Suprapubic skin (tissue), 4 donors: Measurements from ENCODE around the gene PPP4R2. TPM values are rescaled to one million over a fixed set of nuclear protein-coding genes. Genes with fewer than 3 reads are reported as not detected.
A peak's percentile ranks its signal among the peaks of the same experiment; 100 is the strongest.

Experiments
- DNase-seq, 2 donors: peaks; one replicate each; pipeline ENCODE4 v3.0.0-alpha.2; 2019; ENCODE audit warnings: low spot score in 2 of 2
- H3K27ac ChIP-seq: fragments of 200-600 bp; sonication (generic); one replicate; pipeline ENCODE4 v1.5.1; 2019
- H3K27me3 ChIP-seq: fragments of 200-600 bp; sonication (generic); one replicate; pipeline ENCODE4 v1.5.1; 2019
- H3K36me3 ChIP-seq: fragments of 200-600 bp; sonication (generic); one replicate; pipeline ENCODE4 v1.5.1; 2019
- H3K4me1 ChIP-seq: fragments of 200-600 bp; sonication (generic); one replicate; pipeline ENCODE4 v1.5.1; 2019
- H3K4me3 ChIP-seq: fragments of 200-600 bp; sonication (generic); one replicate; pipeline ENCODE4 v1.5.1; 2019; ENCODE audit warnings: mild to moderate bottlenecking
- H3K9me3 ChIP-seq: fragments of 200-600 bp; sonication (generic); one replicate; pipeline ENCODE4 v1.5.1; 2019
- CTCF ChIP-seq, 2 donors: fragments of 200-600 bp in 1 of 2; fragments of 450-650 bp in 1 of 2; sonication (generic) in 1 of 2; IDR thresholded peaks; one replicate each; pipeline ENCODE4 v1.5.1; 2016 to 2019; ENCODE audit warnings: antibody characterized with exemption in 2 of 2, mild to moderate bottlenecking in 1 of 2, moderate library complexity in 1 of 2
- EP300 ChIP-seq: sonication (generic); formaldehyde crosslinking; IDR thresholded peaks from one replicate; pipeline ENCODE4 v1.6.1; 2017; ENCODE audit warnings: antibody characterized with exemption
- POLR2A ChIP-seq, 2 donors: fragments of 450-650 bp; IDR thresholded peaks; one replicate each; pipeline ENCODE4 v1.6.1; 2017; ENCODE audit warnings: antibody characterized with exemption in 2 of 2, mild to moderate bottlenecking in 2 of 2, moderate library complexity in 2 of 2
- POLR2AphosphoS5 ChIP-seq, 3 donors: sonication (generic); formaldehyde crosslinking; IDR thresholded peaks; one replicate each; pipeline ENCODE4 v1.6.1; 2017; ENCODE audit warnings: antibody characterized with exemption in 3 of 3
- WGBS: methylation state at CpG from one replicate; pipeline ENCODE4 v1.1.5; 2018; 5-methylcytosine and 5-hydroxymethylcytosine counted together
- total RNA-seq, 4 donors: library from RNA; depleted of rRNA; stranded (reverse); fragments of >200 nt; gene quantifications; one replicate each; pipeline ENCODE4 v1.1.0, GENCODE V29; 2016

PPP4R2 gene
- total RNA-seq, 4 donors from 2014 or later: 24.4 to 46.3 (median 36.6) TPM

DNA sequence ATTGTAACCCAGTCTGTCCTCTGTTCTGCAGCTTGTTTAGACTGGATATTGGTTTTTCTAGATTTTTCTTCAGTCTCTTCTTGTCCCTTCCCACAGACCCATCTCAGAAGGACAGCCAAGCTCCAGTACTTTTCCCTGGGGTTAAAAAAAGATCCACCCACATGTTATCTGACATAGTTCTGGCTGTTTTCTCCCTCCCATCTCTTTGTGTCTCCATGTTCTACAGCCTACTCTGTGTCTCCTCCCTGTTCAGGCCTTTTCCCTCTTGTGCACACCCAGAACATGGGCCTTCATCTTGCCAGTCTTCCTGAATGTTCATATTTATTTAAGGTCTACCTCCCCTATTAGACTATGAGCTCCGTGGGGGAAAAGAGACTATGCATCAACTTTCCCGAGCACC, 5.1 kb upstream of the PPP4R2 start:
- peaks cover 5% of the 10 kb centered on the region for H3K4me1 ChIP-seq
- no peak for DNase-seq
- no peaks in the 10 kb centered on the region for H3K9me3 ChIP-seq
- no peak for TF ChIP-seq POLR2AphosphoS5 (IDR thresholded peaks at IDR 0.05)
- no peak for TF ChIP-seq EP300
- TF ChIP-seq POLR2A (IDR thresholded peaks at IDR 0.05): no peak
- TF ChIP-seq CTCF (IDR thresholded peaks at IDR 0.05): no peak
- H3K27ac ChIP-seq: no peak overlapping the region
- H3K27me3 ChIP-seq: no peaks in the 10 kb centered on the region
- 80% methylated on average over 2 of the region's 2 CpGs for WGBS
- no peaks in the 10 kb centered on the region for H3K36me3 ChIP-seq
- H3K4me3 ChIP-seq: no peak overlapping the region

- DNase-seq: no peak
- Histone ChIP-seq H3K27ac (no peak overlapping the region), H3K4me3 (no peak overlapping the region), H3K36me3 (no peaks in the 10 kb centered on the region), H3K9me3 (no peaks in the 10 kb centered on the region), H3K27me3 (no peaks in the 10 kb centered on the region), H3K4me1 (peaks cover 12% of the 10 kb centered on the region)
- 94% methylated on average over 6 of the region's 6 CpGs for WGBS
- TF ChIP-seq POLR2A (IDR thresholded peaks at IDR 0.05) (no peak), POLR2AphosphoS5 (IDR thresholded peaks at IDR 0.05) (no peak), EP300 (no peak), CTCF (IDR thresholded peaks at IDR 0.05) (no peak)
Measured at GRCh38 chr3:72993391-72993790, 3.2 kb upstream of the PPP4R2 start.

DNA sequence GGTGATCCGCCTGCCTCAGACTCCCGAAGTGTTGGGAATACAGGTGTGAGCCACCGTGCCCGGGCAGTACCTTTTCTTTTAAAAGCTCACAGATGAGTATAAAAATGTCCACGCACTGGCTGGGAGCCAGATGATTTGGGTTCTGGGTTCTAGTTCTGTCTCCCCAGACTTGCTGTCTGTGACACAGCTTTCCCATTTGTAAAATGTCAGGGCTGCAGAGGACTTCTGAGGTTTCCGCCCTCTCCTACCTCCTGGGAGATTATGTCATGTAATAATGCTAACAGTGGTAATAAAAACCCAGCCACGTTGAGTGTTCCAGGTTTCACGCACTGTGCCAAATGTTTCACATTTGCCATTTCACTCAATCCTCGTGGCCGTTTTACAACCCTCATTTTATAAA, 1.3 kb upstream of the PPP4R2 start:
- H3K4me3 ChIP-seq: no peak overlapping the region
- TF ChIP-seq CTCF (IDR thresholded peaks at IDR 0.05): no peak
- TF ChIP-seq EP300: no peak
- TF ChIP-seq POLR2AphosphoS5 (IDR thresholded peaks at IDR 0.05): no peak
- H3K27me3 ChIP-seq: no peaks in the 10 kb centered on the region
- DNase-seq: no peak
- H3K9me3 ChIP-seq: no peaks in the 10 kb centered on the region
- peaks cover 31% of the 10 kb centered on the region for H3K4me1 ChIP-seq
- no peaks in the 10 kb centered on the region for H3K36me3 ChIP-seq
- no peak overlapping the region for H3K27ac ChIP-seq
- WGBS: 81% methylated on average over 10 of the region's 10 CpGs

DNA sequence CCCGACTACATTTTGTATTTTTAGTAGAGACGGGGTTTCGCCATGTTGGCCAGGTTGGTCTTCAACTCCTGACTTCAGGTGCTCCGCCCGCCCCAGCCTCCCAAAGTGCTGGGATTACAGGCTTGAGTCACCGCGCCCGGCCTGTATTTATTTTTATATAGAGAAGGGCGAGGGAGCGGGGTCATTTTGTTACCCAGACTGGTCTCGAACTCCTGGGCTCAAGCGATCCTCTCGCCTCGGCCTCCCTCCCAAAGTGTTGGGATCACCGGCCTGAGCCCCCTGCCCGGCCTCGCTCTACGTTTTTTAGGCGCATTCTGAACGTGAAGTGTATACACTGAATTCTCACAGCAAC, 514 bp upstream of the PPP4R2 start:
- TF ChIP-seq POLR2A (IDR thresholded peaks at IDR 0.05) (no peak), EP300 (no peak), POLR2AphosphoS5 (IDR thresholded peaks at IDR 0.05) (no peak), CTCF (IDR thresholded peaks at IDR 0.05) (no peak)
- no peaks in the 10 kb centered on the region for H3K9me3 ChIP-seq
- peak overlapping the region; percentile 92 for H3K4me3 ChIP-seq
- WGBS: 82% methylated on average over 19 of the region's 20 CpGs
- peak in 1 of 2 donors; percentile 65 for DNase-seq
- peak overlapping the region; percentile 98 for H3K27ac ChIP-seq
- H3K27me3 ChIP-seq: no peaks in the 10 kb centered on the region
- H3K4me1 ChIP-seq: peaks cover 39% of the 10 kb centered on the region
- peaks cover under 1% of the 10 kb centered on the region for H3K36me3 ChIP-seq

GRCh38 chr3:72997421-72997961, 880 bp downstream of the PPP4R2 start:
- no peak for DNase-seq
- Histone ChIP-seq H3K36me3 (peaks cover 9% of the 10 kb centered on the region), H3K4me1 (peaks cover 50% of the 10 kb centered on the region), H3K27ac (peak overlapping the region; percentile 98), H3K9me3 (no peaks in the 10 kb centered on the region), H3K27me3 (no peaks in the 10 kb centered on the region), H3K4me3 (peak overlapping the region; percentile 92)
- 0% methylated on average over 16 of the region's 16 CpGs for whole genome bisulfite sequencing
- TF ChIP-seq EP300: no peak
- no peak for TF ChIP-seq POLR2A (IDR thresholded peaks at IDR 0.05)
- TF ChIP-seq CTCF (IDR thresholded peaks at IDR 0.05): no peak
- no peak for TF ChIP-seq POLR2AphosphoS5 (IDR thresholded peaks at IDR 0.05)
